Prostate gland (tissue), 2 donors: Measurements from ENCODE around the gene CCDC159. TPM values are rescaled to one million over a fixed set of nuclear protein-coding genes. Genes with fewer than 3 reads are reported as not detected.

Source experiments
- DNase-seq: peaks from one replicate; pipeline ENCODE4 v3.0.0-alpha.2; 2019; ENCODE audit warnings: low spot score
- H3K27ac ChIP-seq, 2 donors: fragments of 200-600 bp; sonication (generic); 2 replicates each; pipeline ENCODE4 v1.5.1; 2017 to 2019
- H3K27me3 ChIP-seq: fragments of 200-600 bp; sonication (generic); replicated peaks from 2 replicates; pipeline ENCODE4 v1.5.1; 2019; ENCODE audit not compliant: insufficient read depth
- H3K36me3 ChIP-seq, 2 donors: fragments of 200-600 bp; sonication (generic); 1 replicate in 1 of 2; 2 replicates in 1 of 2; pipeline versions ENCODE4 v1.5.1 to v1.8.1; 2017 to 2019
- H3K4me1 ChIP-seq: fragments of 200-600 bp; sonication (generic); replicated peaks from 2 replicates; pipeline ENCODE4 v1.5.1; 2019
- H3K4me3 ChIP-seq, 2 donors: fragments of 200-600 bp; sonication (generic); 2 replicates each; pipeline ENCODE4 v1.5.1; 2017 to 2019
- H3K9me3 ChIP-seq: fragments of 200-600 bp; sonication (generic); 2 replicates; pipeline ENCODE4 v1.5.1; 2017
- CTCF ChIP-seq, 4 experiments: fragments of 200-600 bp in 2 of 4; fragments of 450-650 bp in 2 of 4; sonication (generic) in 2 of 4; IDR thresholded peaks; 1 replicate in 3 of 4; 2 replicates in 1 of 4; pipeline ENCODE4 v1.5.1; 2016 to 2019; ENCODE audit warnings: antibody characterized with exemption in 4 of 4, mild to moderate bottlenecking in 2 of 4, moderate library complexity in 2 of 4
- POLR2A ChIP-seq: fragments of 450-650 bp; IDR thresholded peaks from one replicate; pipeline ENCODE4 v1.6.1; 2016; ENCODE audit warnings: antibody characterized with exemption, mild to moderate bottlenecking
- POLR2AphosphoS5 ChIP-seq: sonication (generic); formaldehyde crosslinking; IDR thresholded peaks from one replicate; pipeline ENCODE4 v1.6.1; 2017; ENCODE audit warnings: antibody characterized with exemption
- WGBS: methylation state at CpG from one replicate; pipeline ENCODE4 v1.1.5; 2018; 5-methylcytosine and 5-hydroxymethylcytosine counted together
- intact Hi-C: fragments of 100-400 bp; cut with DNase I; formaldehyde crosslinking; loops from one replicate; pipeline ENCODE4 v1.14.2; 2022
- total RNA-seq, 2 donors: library from RNA; depleted of rRNA; stranded (reverse); fragments of >200 nt; gene quantifications; one replicate each; pipeline ENCODE4 v1.1.0, GENCODE V29; 2016

The CCDC159 gene
- total RNA-seq, 2 donors from 2014 or later, result 51.5 to 52.4 TPM

- 93% methylated on average over 9 of the region's 9 CpGs for WGBS
- no peak overlapping the region for H3K4me3 ChIP-seq
- intact Hi-C loops, result no loop called here
- no peak for DNase-seq
- no peaks in the 10 kb centered on the region for H3K27me3 ChIP-seq
- no peaks in the 10 kb centered on the region for H3K36me3 ChIP-seq
- H3K4me1 ChIP-seq, result no peaks in the 10 kb centered on the region
- no peak for TF ChIP-seq POLR2A
- TF ChIP-seq POLR2AphosphoS5, result no peak
- TF ChIP-seq CTCF (IDR thresholded peaks at IDR 0.05), result no peak
- no peaks in the 10 kb centered on the region for H3K9me3 ChIP-seq
- H3K27ac ChIP-seq, result no peak overlapping the region
Observed at GRCh38 chr19:11399667-11400066, 53.3 kb downstream of the CCDC159 start.

DNA sequence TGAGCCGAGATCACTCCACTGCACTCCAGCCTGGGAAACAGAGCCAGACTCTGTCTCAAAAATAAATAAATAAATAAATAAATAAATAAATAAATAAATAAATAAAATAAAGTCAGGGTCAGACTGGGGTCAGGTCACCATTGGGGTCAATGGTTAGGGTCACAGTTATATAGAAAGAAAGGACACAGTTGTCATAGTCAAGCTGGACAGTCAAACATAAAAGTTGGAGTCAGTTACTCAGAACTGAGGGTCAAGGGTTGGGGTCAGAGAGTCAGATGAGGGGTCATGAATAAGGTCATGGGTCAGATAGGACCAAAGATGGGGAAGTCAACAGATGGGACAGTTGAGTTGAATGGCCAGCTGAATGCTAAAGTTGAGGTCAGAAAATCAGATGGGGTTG is 54.5 kb downstream of the CCDC159 start:
- Histone ChIP-seq H3K27ac (no peak overlapping the region), H3K4me1 (no peaks in the 10 kb centered on the region), H3K4me3 (no peak overlapping the region), H3K27me3 (no peaks in the 10 kb centered on the region), H3K9me3 (no peaks in the 10 kb centered on the region), H3K36me3 (no peaks in the 10 kb centered on the region)
- DNase-seq, result no peak
- TF ChIP-seq POLR2AphosphoS5, result no peak
- TF ChIP-seq POLR2A, result no peak
- TF ChIP-seq CTCF (IDR thresholded peaks at IDR 0.05), result no peak
- intact Hi-C loops, result no loop called here
- WGBS, result 100% methylated on average over 1 of the region's 1 CpG

DNA sequence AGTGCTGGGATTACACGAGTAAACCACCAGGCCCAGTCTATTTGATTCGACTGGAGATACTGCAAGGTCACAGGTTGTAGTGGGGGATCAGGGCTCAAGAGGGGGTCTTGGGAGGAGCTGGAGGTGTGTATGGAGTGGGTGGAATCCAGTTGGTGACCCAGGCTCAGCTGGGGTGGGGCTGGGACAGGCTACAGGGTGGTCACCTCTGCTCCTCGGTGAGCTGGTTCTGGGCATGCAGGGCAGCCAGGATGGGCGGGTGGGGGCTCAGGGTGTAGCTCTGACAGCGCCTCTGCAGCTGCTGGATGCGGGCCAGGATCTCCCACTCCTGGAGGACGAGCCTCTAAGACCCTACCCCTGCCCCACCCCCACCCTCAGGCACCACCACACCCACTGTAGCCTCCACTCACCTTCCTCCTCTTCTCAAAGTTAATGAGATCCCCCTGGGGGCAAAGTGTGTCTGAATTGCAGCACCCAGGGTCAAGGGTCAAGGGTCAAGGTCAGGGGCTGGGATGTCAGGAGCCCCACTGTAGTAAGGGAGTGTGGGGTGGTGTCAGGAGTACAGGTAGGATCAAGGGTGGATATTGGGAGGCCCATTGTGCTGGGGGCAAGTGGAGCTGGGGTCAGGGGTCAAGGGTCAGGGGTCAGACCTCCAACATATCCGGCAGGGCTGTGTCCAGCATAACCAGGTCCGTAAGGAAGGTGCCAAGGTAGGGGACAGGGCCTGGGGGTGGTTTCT is 55.7 kb downstream of the CCDC159 start:
- Histone ChIP-seq H3K4me3 (no peak overlapping the region), H3K9me3 (no peaks in the 10 kb centered on the region), H3K36me3 (no peaks in the 10 kb centered on the region), H3K27me3 (no peaks in the 10 kb centered on the region), H3K4me1 (no peaks in the 10 kb centered on the region), H3K27ac (no peak overlapping the region)
- DNase-seq, result no peak
- intact Hi-C loops, result no loop called here
- TF ChIP-seq POLR2AphosphoS5 (no peak), POLR2A (no peak), CTCF (IDR thresholded peaks at IDR 0.05) (no peak)
- 86% methylated on average over 9 of the region's 9 CpGs for whole genome bisulfite sequencing

Other genes starting within 250 kb of the CCDC159 start
- 1 to 10 TPM in 1 of 2 donors, under 1 TPM in 1; 0.73 to 5.0 TPM for gene SPC24, start 190.7 kb upstream of the CCDC159 start, total RNA-seq
- 100 to 1,000 TPM; 150 to 370 TPM for gene KANK2, start 149.0 kb upstream of the CCDC159 start, total RNA-seq
- gene ANGPTL8, start 106.9 kb upstream of the CCDC159 start, total RNA-seq, result not detected
- 10 to 100 TPM; 21.6 to 38.7 TPM for gene DOCK6, start 84.0 kb upstream of the CCDC159 start, total RNA-seq
- gene TSPAN16, start 50.4 kb upstream of the CCDC159 start, total RNA-seq, result 1 to 10 TPM in 1 of 2 donors, not detected in 1; 4.2 TPM
- 10 to 100 TPM; 33.9 to 81.2 TPM for gene RAB3D, start 6.9 kb upstream of the CCDC159 start, total RNA-seq
- 100 to 1,000 TPM; 219 to 541 TPM for gene TMEM205, start 251 bp upstream of the CCDC159 start, total RNA-seq
- gene PLPPR2, start 8.9 kb downstream of the CCDC159 start, total RNA-seq, result 10 to 100 TPM; 33.9 to 86.1 TPM
- 1 to 10 TPM; 4.1 to 6.3 TPM for gene SWSAP1, start 28.1 kb downstream of the CCDC159 start, total RNA-seq
- gene EPOR, start 37.8 kb downstream of the CCDC159 start, total RNA-seq, result 1 to 10 TPM; 6.8 to 8.1 TPM
- 1 to 10 TPM; 5.1 to 8.6 TPM for gene RGL3, start 72.8 kb downstream of the CCDC159 start, total RNA-seq
- gene ODAD3, start 88.6 kb downstream of the CCDC159 start, total RNA-seq, result 1 to 10 TPM; 1.3 to 2.7 TPM
- gene PRKCSH, start 89.1 kb downstream of the CCDC159 start, total RNA-seq, result 100 to 1,000 TPM; 229 to 238 TPM
- gene ELAVL3, start 134.5 kb downstream of the CCDC159 start, total RNA-seq, result 1 to 10 TPM in 1 of 2 donors, under 1 TPM in 1; 0.57 to 1.5 TPM
- gene ZNF653, start 159.3 kb downstream of the CCDC159 start, total RNA-seq, result 10 to 100 TPM; 11.2 to 25.8 TPM
- gene ECSIT, start 182.6 kb downstream of the CCDC159 start, total RNA-seq, result 10 to 100 TPM; 93.0 to 94.7 TPM
- 100 to 1,000 TPM; 426 to 525 TPM for gene CNN1, start 192.3 kb downstream of the CCDC159 start, total RNA-seq
- 10 to 100 TPM; 47.8 to 57.5 TPM for gene ELOF1, start 212.7 kb downstream of the CCDC159 start, total RNA-seq
- gene ACP5, start 231.1 kb downstream of the CCDC159 start, total RNA-seq, result 10 to 100 TPM; 23.3 to 59.3 TPM